Fibroblast of lung (primary cell): Measurements from ENCODE around the gene GTF3C1.

Experiments
- EZH2 ChIP-seq: IDR thresholded peaks from 2 replicates; pipeline ENCODE4 v1.5.1; 2012; ENCODE audit warnings: low read length, control low read depth, mild to moderate bottlenecking; ENCODE audit errors: missing control alignments
- TF ChIP-seq, protein P1 (sequence below), 2 donors: IDR thresholded peaks in 1 of 2; conservative IDR thresholded peaks in 1 of 2; 1 replicate in 1 of 2; 2 replicates in 1 of 2; pipeline ENCODE4 v1.5.1; 2011 to 2012; ENCODE audit warnings: low read length in 2 of 2, control low read depth in 1 of 2, inconsistent platforms in 1 of 2, low read depth in 1 of 2, mild to moderate bottlenecking in 1 of 2

GRCh38 chr16:27421961-27422740, 127.6 kb downstream of the GTF3C1 start:
- TF ChIP-seq, protein P1, sequence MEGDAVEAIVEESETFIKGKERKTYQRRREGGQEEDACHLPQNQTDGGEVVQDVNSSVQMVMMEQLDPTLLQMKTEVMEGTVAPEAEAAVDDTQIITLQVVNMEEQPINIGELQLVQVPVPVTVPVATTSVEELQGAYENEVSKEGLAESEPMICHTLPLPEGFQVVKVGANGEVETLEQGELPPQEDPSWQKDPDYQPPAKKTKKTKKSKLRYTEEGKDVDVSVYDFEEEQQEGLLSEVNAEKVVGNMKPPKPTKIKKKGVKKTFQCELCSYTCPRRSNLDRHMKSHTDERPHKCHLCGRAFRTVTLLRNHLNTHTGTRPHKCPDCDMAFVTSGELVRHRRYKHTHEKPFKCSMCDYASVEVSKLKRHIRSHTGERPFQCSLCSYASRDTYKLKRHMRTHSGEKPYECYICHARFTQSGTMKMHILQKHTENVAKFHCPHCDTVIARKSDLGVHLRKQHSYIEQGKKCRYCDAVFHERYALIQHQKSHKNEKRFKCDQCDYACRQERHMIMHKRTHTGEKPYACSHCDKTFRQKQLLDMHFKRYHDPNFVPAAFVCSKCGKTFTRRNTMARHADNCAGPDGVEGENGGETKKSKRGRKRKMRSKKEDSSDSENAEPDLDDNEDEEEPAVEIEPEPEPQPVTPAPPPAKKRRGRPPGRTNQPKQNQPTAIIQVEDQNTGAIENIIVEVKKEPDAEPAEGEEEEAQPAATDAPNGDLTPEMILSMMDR (conservative IDR thresholded peaks at IDR 0.05 in 1 of 2, IDR thresholded peaks at IDR 0.05 in 1 of 2; ENCODE audit: low read depth in 1 of 2, low read length in 2 of 2), result no peak
- TF ChIP-seq EZH2, result no peak
